Prostate gland (tissue), 2 donors: ENCODE data around the gene DLEU7. TPM values are rescaled to one million over a fixed set of nuclear protein-coding genes. Genes with fewer than 3 reads are reported as not detected.

Experiments used
- DNase-seq: peaks from one replicate; pipeline ENCODE4 v3.0.0-alpha.2; 2019; ENCODE audit warnings: low spot score
- H3K27ac ChIP-seq, 2 donors: fragments of 200-600 bp; sonication (generic); 2 replicates each; pipeline ENCODE4 v1.5.1; 2017 to 2019
- H3K27me3 ChIP-seq: fragments of 200-600 bp; sonication (generic); replicated peaks from 2 replicates; pipeline ENCODE4 v1.5.1; 2019; ENCODE audit not compliant: insufficient read depth
- H3K36me3 ChIP-seq, 2 donors: fragments of 200-600 bp; sonication (generic); 1 replicate in 1 of 2; 2 replicates in 1 of 2; pipeline versions ENCODE4 v1.5.1 to v1.8.1; 2017 to 2019
- H3K4me1 ChIP-seq: fragments of 200-600 bp; sonication (generic); replicated peaks from 2 replicates; pipeline ENCODE4 v1.5.1; 2019
- H3K4me3 ChIP-seq, 2 donors: fragments of 200-600 bp; sonication (generic); 2 replicates each; pipeline ENCODE4 v1.5.1; 2017 to 2019
- H3K9me3 ChIP-seq: fragments of 200-600 bp; sonication (generic); 2 replicates; pipeline ENCODE4 v1.5.1; 2017
- CTCF ChIP-seq, 4 experiments: fragments of 200-600 bp in 2 of 4; fragments of 450-650 bp in 2 of 4; sonication (generic) in 2 of 4; IDR thresholded peaks; 1 replicate in 3 of 4; 2 replicates in 1 of 4; pipeline ENCODE4 v1.5.1; 2016 to 2019; ENCODE audit warnings: antibody characterized with exemption in 4 of 4, mild to moderate bottlenecking in 2 of 4, moderate library complexity in 2 of 4
- POLR2A ChIP-seq: fragments of 450-650 bp; IDR thresholded peaks from one replicate; pipeline ENCODE4 v1.6.1; 2016; ENCODE audit warnings: antibody characterized with exemption, mild to moderate bottlenecking
- POLR2AphosphoS5 ChIP-seq: sonication (generic); formaldehyde crosslinking; IDR thresholded peaks from one replicate; pipeline ENCODE4 v1.6.1; 2017; ENCODE audit warnings: antibody characterized with exemption
- WGBS: methylation state at CpG from one replicate; pipeline ENCODE4 v1.1.5; 2018; 5-methylcytosine and 5-hydroxymethylcytosine counted together
- intact Hi-C: fragments of 100-400 bp; cut with DNase I; formaldehyde crosslinking; loops from one replicate; pipeline ENCODE4 v1.14.2; 2022
- total RNA-seq, 2 donors: library from RNA; depleted of rRNA; stranded (reverse); fragments of >200 nt; gene quantifications; one replicate each; pipeline ENCODE4 v1.1.0, GENCODE V29; 2016

The DLEU7 gene
- total RNA-seq, 2 donors from 2014 or later = 0.09 to 0.45 TPM

- Histone ChIP-seq H3K4me3 (no peak overlapping the region), H3K9me3 (no peaks in the 10 kb centered on the region), H3K27me3 (peaks cover 3% of the 10 kb centered on the region), H3K27ac (no peak overlapping the region), H3K36me3 (no peaks in the 10 kb centered on the region), H3K4me1 (no peaks in the 10 kb centered on the region)
- 100% methylated on average over 1 of the region's 1 CpG for WGBS
- intact Hi-C loops = no loop called here
- TF ChIP-seq CTCF (IDR thresholded peaks at IDR 0.05) (no peak), POLR2AphosphoS5 (no peak), POLR2A (no peak)
- no peak for DNase-seq
Observed at GRCh38 chr13:50845211-50845610, 1.7 kb upstream of the DLEU7 start.

- 88% methylated on average over 6 of the region's 6 CpGs for WGBS
- H3K27me3 ChIP-seq = peaks cover 3% of the 10 kb centered on the region
- no peak for DNase-seq
Observed at GRCh38 chr13:50844084-50844875, 788 bp upstream of the DLEU7 start.

GRCh38 chr13:50842990-50843256 lies 569 bp downstream of the DLEU7 start:
- Histone ChIP-seq H3K4me1 (no peaks in the 10 kb centered on the region), H3K4me3 (peak overlapping the region in 1 of 2 donors; percentile 9), H3K36me3 (no peaks in the 10 kb centered on the region), H3K9me3 (no peaks in the 10 kb centered on the region), H3K27ac (no peak overlapping the region), H3K27me3 (peaks cover 3% of the 10 kb centered on the region)
- 52% methylated on average over 6 of the region's 8 CpGs for WGBS
- TF ChIP-seq POLR2A (no peak), POLR2AphosphoS5 (no peak), CTCF (IDR thresholded peaks at IDR 0.05) (no peak)
- intact Hi-C loops = no loop called here
- DNase-seq = no peak

More at GRCh38 chr13:50844084-50844875, 788 bp upstream of the DLEU7 start:
- Histone ChIP-seq H3K27ac (no peak overlapping the region), H3K4me1 (no peaks in the 10 kb centered on the region), H3K9me3 (no peaks in the 10 kb centered on the region), H3K4me3 (no peak overlapping the region), H3K36me3 (no peaks in the 10 kb centered on the region)
- intact Hi-C loops = no loop called here
- TF ChIP-seq POLR2AphosphoS5 (no peak), CTCF (IDR thresholded peaks at IDR 0.05) (no peak), POLR2A (no peak)

- intact Hi-C loops = no loop called here
- TF ChIP-seq POLR2AphosphoS5 = no peak
- TF ChIP-seq POLR2A = no peak
- no peak for TF ChIP-seq CTCF (IDR thresholded peaks at IDR 0.05)
- WGBS = 79% methylated on average over 10 of the region's 10 CpGs
- no peaks in the 10 kb centered on the region for H3K4me1 ChIP-seq
- no peak for DNase-seq
- H3K4me3 ChIP-seq = no peak overlapping the region
- no peaks in the 10 kb centered on the region for H3K36me3 ChIP-seq
- H3K27ac ChIP-seq = no peak overlapping the region
- peaks cover 3% of the 10 kb centered on the region for H3K27me3 ChIP-seq
- no peaks in the 10 kb centered on the region for H3K9me3 ChIP-seq
Observed at GRCh38 chr13:50842251-50842989, 1.1 kb downstream of the DLEU7 start.
